IgD-negative memory B cell (primary cell): ENCODE data around the gene KATNB1. TPM values are rescaled to one million over a fixed set of nuclear protein-coding genes. Genes with fewer than 3 reads are reported as not detected.
"Not testable (repeated sequence)": the region's sequence is repeated elsewhere in the genome, so short reads cannot be mapped to it uniquely, and the experiment has no call there.

Experiments
- H3K27ac Mint-ChIP-seq, 3 donors: one replicate each; pipeline ENCODE4 v1.8.0; 2020 to 2022; ENCODE audit warnings: mild to moderate bottlenecking in 3 of 3, mixed read lengths in 3 of 3, moderate library complexity in 1 of 3
- H3K27me3 Mint-ChIP-seq: one replicate; pipeline ENCODE4 v1.8.0; 2021; ENCODE audit warnings: mixed read lengths
- H3K36me3 Mint-ChIP-seq: one replicate; pipeline ENCODE4 v1.8.0; 2020; ENCODE audit warnings: mild to moderate bottlenecking, mixed read lengths
- H3K4me1 Mint-ChIP-seq, 3 donors: one replicate each; pipeline ENCODE4 v1.8.0; 2020 to 2022; ENCODE audit warnings: mixed read lengths in 3 of 3, mild to moderate bottlenecking in 1 of 3
- H3K4me3 Mint-ChIP-seq, 4 donors: one replicate each; pipeline ENCODE4 v1.8.0; 2020 to 2022; ENCODE audit warnings: mild to moderate bottlenecking in 4 of 4, mixed read lengths in 4 of 4, moderate library complexity in 3 of 4
- H3K9me3 Mint-ChIP-seq, 3 donors: one replicate each; pipeline ENCODE4 v1.8.0; 2020 to 2021; ENCODE audit warnings: mixed read lengths in 3 of 3, mild to moderate bottlenecking in 1 of 3
- polyA plus RNA-seq: library from polyadenylated mRNA; unstranded; fragments of 300-500 nt; fragmentation: Illumina TruSeq; gene quantifications from one replicate; pipeline ENCODE4 v1.2.3, GENCODE V29; 2021

KATNB1 gene
- polyA plus RNA-seq, 1 donor from 2014 or later, result 16.6 TPM

- Mint-ChIP-seq H3K9me3 (peaks cover 0 to 1% (median 0%) of the 10 kb centered on the region in 3 donors), H3K4me3 (no peak overlapping the region), H3K27ac (no peak overlapping the region), H3K4me1 (peaks cover 1 to 8% (median 5%) of the 10 kb centered on the region in 3 donors), H3K27me3 (no peaks in the 10 kb centered on the region), H3K36me3 (no peaks in the 10 kb centered on the region)
Measured at GRCh38 chr16:57727610-57728009, 8.0 kb upstream of the KATNB1 start.

- H3K27ac Mint-ChIP-seq, result no peak overlapping the region
- H3K36me3 Mint-ChIP-seq, result no peaks in the 10 kb centered on the region
- no peak overlapping the region for H3K4me3 Mint-ChIP-seq
- no peaks in the 10 kb centered on the region for H3K27me3 Mint-ChIP-seq
- H3K9me3 Mint-ChIP-seq, result peaks cover 0 to 10% (median 0%) of the 10 kb centered on the region in 3 donors
- H3K4me1 Mint-ChIP-seq, result peaks cover 1 to 8% (median 5%) of the 10 kb centered on the region in 3 donors
Measured at GRCh38 chr16:57728336-57729181, 7.0 kb upstream of the KATNB1 start.

- Mint-ChIP-seq H3K4me3 (no peak overlapping the region), H3K27ac (no peak overlapping the region), H3K27me3 (no peaks in the 10 kb centered on the region), H3K9me3 (peaks cover 0 to 10% (median 0%) of the 10 kb centered on the region in 3 donors), H3K4me1 (peaks cover 1 to 8% (median 5%) of the 10 kb centered on the region in 3 donors), H3K36me3 (no peaks in the 10 kb centered on the region)
Measured at GRCh38 chr16:57729182-57729484, 6.4 kb upstream of the KATNB1 start.

GRCh38 chr16:57729852-57730251 is 5.7 kb upstream of the KATNB1 start:
- not testable (repeated sequence) for H3K4me1 Mint-ChIP-seq, H3K27ac Mint-ChIP-seq, H3K27me3 Mint-ChIP-seq, H3K4me3 Mint-ChIP-seq, H3K36me3 Mint-ChIP-seq
- H3K9me3 Mint-ChIP-seq, result peaks cover 0 to 10% (median 0%) of the 10 kb centered on the region in 3 donors

- Mint-ChIP-seq H3K36me3 (peaks cover 2% of the 10 kb centered on the region), H3K4me1 (peaks cover 4 to 8% (median 5%) of the 10 kb centered on the region in 3 donors), H3K9me3 (peaks cover 0 to 10% (median 0%) of the 10 kb centered on the region in 3 donors), H3K4me3 (no peak overlapping the region), H3K27me3 (peaks cover 2% of the 10 kb centered on the region), H3K27ac (no peak overlapping the region)
Measured at GRCh38 chr16:57730771-57731730, 4.5 kb upstream of the KATNB1 start.

GRCh38 chr16:57732037-57732436 is 3.5 kb upstream of the KATNB1 start:
- H3K27me3 Mint-ChIP-seq, result peaks cover 2% of the 10 kb centered on the region
- peaks cover 0 to 10% (median 0%) of the 10 kb centered on the region in 3 donors for H3K9me3 Mint-ChIP-seq
- H3K4me3 Mint-ChIP-seq, result peak overlapping the region in 1 of 4 donors; percentile 67
- H3K36me3 Mint-ChIP-seq, result peaks cover 2% of the 10 kb centered on the region
- H3K27ac Mint-ChIP-seq, result no peak overlapping the region
- H3K4me1 Mint-ChIP-seq, result peaks cover 8 to 14% (median 9%) of the 10 kb centered on the region in 3 donors

- Mint-ChIP-seq H3K4me1 (peaks cover 8 to 14% (median 9%) of the 10 kb centered on the region in 3 donors), H3K4me3 (peak overlapping the region in 2 of 4 donors; percentile 18 to 67), H3K9me3 (peaks cover 0 to 10% (median 0%) of the 10 kb centered on the region in 3 donors), H3K36me3 (peaks cover 2% of the 10 kb centered on the region), H3K27ac (peak overlapping the region in 2 of 3 donors; percentile 13 to 47), H3K27me3 (peaks cover 2% of the 10 kb centered on the region)
Measured at GRCh38 chr16:57732714-57733113, 2.9 kb upstream of the KATNB1 start.

- Mint-ChIP-seq H3K4me1 (peaks cover 8 to 14% (median 9%) of the 10 kb centered on the region in 3 donors), H3K9me3 (peaks cover 0 to 10% (median 0%) of the 10 kb centered on the region in 3 donors), H3K4me3 (peak overlapping the region; percentile 91 to 99 (median 97)), H3K27me3 (peaks cover 2% of the 10 kb centered on the region), H3K36me3 (peaks cover 2% of the 10 kb centered on the region), H3K27ac (peak overlapping the region in 2 of 3 donors; percentile 89 to 98)
Measured at GRCh38 chr16:57734308-57734924, 1.2 kb upstream of the KATNB1 start.

GRCh38 chr16:57734925-57735754 is 430 bp upstream of the KATNB1 start:
- peaks cover 8 to 14% (median 9%) of the 10 kb centered on the region in 3 donors for H3K4me1 Mint-ChIP-seq
- H3K4me3 Mint-ChIP-seq, result peak overlapping the region; percentile 91 to 99 (median 97)
- peaks cover 2% of the 10 kb centered on the region for H3K27me3 Mint-ChIP-seq
- peak overlapping the region; percentile 89 to 98 (median 94) for H3K27ac Mint-ChIP-seq
- H3K36me3 Mint-ChIP-seq, result peaks cover 2% of the 10 kb centered on the region
- peaks cover 0 to 10% (median 0%) of the 10 kb centered on the region in 3 donors for H3K9me3 Mint-ChIP-seq

- peaks cover 8 to 14% (median 11%) of the 10 kb centered on the region in 3 donors for H3K4me1 Mint-ChIP-seq
- H3K27me3 Mint-ChIP-seq, result peaks cover 2% of the 10 kb centered on the region
- H3K36me3 Mint-ChIP-seq, result peaks cover 3% of the 10 kb centered on the region
- H3K4me3 Mint-ChIP-seq, result peak overlapping the region; percentile 91 to 99 (median 97)
- peaks cover 0 to 10% (median 0%) of the 10 kb centered on the region in 3 donors for H3K9me3 Mint-ChIP-seq
- H3K27ac Mint-ChIP-seq, result peak overlapping the region in 2 of 3 donors; percentile 59 to 94
Measured at GRCh38 chr16:57736419-57737351, 1.1 kb downstream of the KATNB1 start.

- Mint-ChIP-seq H3K27me3 (peaks cover 2% of the 10 kb centered on the region), H3K9me3 (no peaks in the 10 kb centered on the region), H3K4me3 (peak overlapping the region in 1 of 4 donors; percentile 36), H3K36me3 (peaks cover 3% of the 10 kb centered on the region), H3K4me1 (peaks cover 8 to 14% (median 11%) of the 10 kb centered on the region in 3 donors), H3K27ac (peak overlapping the region in 1 of 3 donors; percentile 35)
Measured at GRCh38 chr16:57738844-57739243, 3.3 kb downstream of the KATNB1 start.

- Mint-ChIP-seq H3K4me1 (peaks cover 8 to 12% (median 11%) of the 10 kb centered on the region in 3 donors), H3K27me3 (peaks cover 2% of the 10 kb centered on the region), H3K9me3 (no peaks in the 10 kb centered on the region), H3K27ac (no peak overlapping the region), H3K36me3 (peaks cover 3% of the 10 kb centered on the region), H3K4me3 (no peak overlapping the region)
Measured at GRCh38 chr16:57739756-57740422, 4.3 kb downstream of the KATNB1 start.
